GM18498 (cell line): ENCODE data around the gene FOXP3.
A peak's percentile ranks its signal among the peaks of the same experiment; 100 is the strongest.

Experiments used
- ATAC-seq: cut with Tn5 transposase; IDR thresholded peaks from one replicate; pipeline ENCODE4 v1.9.1; 2021; ENCODE audit warnings: mild to moderate bottlenecking, moderate library complexity; ENCODE audit not compliant: unreplicated experiment

Gene FOXP3

GRCh38 chrX:49250578-49250977 lies 13.9 kb downstream of the FOXP3 start:
- ATAC-seq: no peak

GRCh38 chrX:49250066-49250465 lies 14.4 kb downstream of the FOXP3 start:
- no peak for ATAC-seq

GRCh38 chrX:49249616-49250015 lies 14.9 kb downstream of the FOXP3 start:
- no peak for ATAC-seq

- ATAC-seq: no peak
These were observed 15.4 kb downstream of the FOXP3 start for GRCh38 chrX:49249071-49249470.

GRCh38 chrX:49247916-49248811 lies 16.3 kb downstream of the FOXP3 start:
- ATAC-seq: no peak

GRCh38 chrX:49247346-49247745 lies 17.2 kb downstream of the FOXP3 start:
- ATAC-seq: no peak

- ATAC-seq: no peak
These were observed 18.0 kb downstream of the FOXP3 start for GRCh38 chrX:49246541-49246940.

- ATAC-seq: no peak
These were observed 20.3 kb downstream of the FOXP3 start for GRCh38 chrX:49244207-49244606.

GRCh38 chrX:49243166-49243565 lies 21.3 kb downstream of the FOXP3 start:
- ATAC-seq: no peak

GRCh38 chrX:49242545-49243066 lies 21.9 kb downstream of the FOXP3 start:
- no peak for ATAC-seq

- no peak for ATAC-seq
These were observed 25.8 kb downstream of the FOXP3 start for GRCh38 chrX:49238735-49239134.

GRCh38 chrX:49237060-49237459 lies 27.4 kb downstream of the FOXP3 start:
- no peak for ATAC-seq

GRCh38 chrX:49233887-49234555 lies 30.5 kb downstream of the FOXP3 start:
- no peak for ATAC-seq

- ATAC-seq: no peak
These were observed 31.3 kb downstream of the FOXP3 start, which contains the start of gene CACNA1F for GRCh38 chrX:49233176-49233575. Gene CACNA1F (minus strand): TSS chrX:49233340. CDS start chrX:49233309, 31 bp downstream.

- no peak for ATAC-seq
These were observed 32.0 kb downstream of the FOXP3 start for GRCh38 chrX:49232525-49232924.

- ATAC-seq: no peak
These were observed 33.0 kb downstream of the FOXP3 start for GRCh38 chrX:49231333-49232000.

GRCh38 chrX:49230500-49231232 lies 33.8 kb downstream of the FOXP3 start:
- ATAC-seq: peak; percentile 64

GRCh38 chrX:49228185-49228584 lies 36.3 kb downstream of the FOXP3 start:
- ATAC-seq: no peak

- no peak for ATAC-seq
These were observed 36.8 kb downstream of the FOXP3 start for GRCh38 chrX:49227726-49228125.

GRCh38 chrX:49226946-49227345 lies 37.6 kb downstream of the FOXP3 start:
- ATAC-seq: no peak

- no peak for ATAC-seq
These were observed 38.7 kb downstream of the FOXP3 start for GRCh38 chrX:49225858-49226257.
